ENCODE measurements around the gene MYBPC2. TPM values are rescaled to one million over a fixed set of nuclear protein-coding genes. Genes with fewer than 3 reads are reported as not detected.

The MYBPC2 gene
- polyA plus RNA-seq, 1 of the 3 experiments (the other 2 are of a cell fraction) = not detected

DNA sequence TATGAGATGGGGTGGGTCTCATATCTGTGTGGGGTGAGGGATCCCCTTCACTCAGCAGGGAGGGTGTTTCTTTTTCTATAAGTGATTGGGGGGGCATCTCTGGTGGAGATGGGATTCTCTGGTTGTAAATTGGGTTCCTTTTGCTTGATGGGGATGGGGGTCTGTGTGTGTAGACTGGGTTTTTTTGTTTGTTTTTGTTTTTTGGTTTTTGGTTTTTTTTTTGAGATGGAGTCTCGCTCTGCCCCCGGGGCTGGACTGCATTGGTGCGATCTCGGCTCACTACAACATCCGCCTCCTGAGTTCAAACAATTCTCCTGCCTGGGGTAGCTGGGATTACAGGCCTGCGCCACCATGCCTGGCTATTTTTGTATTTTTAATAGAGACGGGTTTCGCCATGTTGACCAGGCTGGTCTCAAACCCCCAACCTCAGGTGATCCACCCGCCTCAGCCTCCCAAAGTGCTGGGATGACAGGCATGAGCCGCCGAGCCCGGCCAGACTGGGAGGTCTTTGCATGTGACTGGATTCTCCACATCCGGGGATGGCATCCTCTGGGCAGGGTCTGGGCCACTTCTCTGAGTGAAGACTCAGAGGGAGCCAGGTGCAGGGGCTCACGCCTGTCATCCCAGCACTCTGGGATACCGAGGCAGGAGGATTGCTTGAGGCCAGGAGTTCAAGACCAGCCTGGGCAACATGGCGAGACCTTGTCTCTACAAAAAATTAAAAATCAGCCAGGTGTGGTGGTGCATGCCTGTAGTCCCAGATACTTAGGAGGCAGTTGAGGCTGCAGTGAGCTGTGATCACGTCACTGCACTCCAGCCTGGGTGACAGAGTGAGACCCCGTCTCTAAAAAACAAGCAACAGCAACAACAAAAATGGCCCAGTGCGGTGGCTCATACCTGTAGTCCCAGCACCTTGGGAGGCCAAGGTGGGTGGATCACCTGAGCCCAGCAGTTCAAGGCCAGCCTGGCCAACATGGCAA lies 799 bp downstream of the MYBPC2 start:
- Histone ChIP-seq H3K27me3 (ENCODE audit: insufficient read depth) (peaks cover 38% of the 10 kb centered on the region), H3K79me2 (ENCODE audit: insufficient read depth) (no peaks in the 10 kb centered on the region), H3K36me3 (replicated peaks in 1 of 2; ENCODE audit: control insufficient read depth in 1 of 2, insufficient read depth in 2 of 2, low read length in 1 of 2) (no peaks in the 10 kb centered on the region), H3K9me2 (no peaks in the 10 kb centered on the region), H3K4me1 (ENCODE audit: control insufficient read depth in 1 of 2, insufficient read depth in 2 of 2, low read depth in 1 of 2, low read length in 1 of 2) (peaks cover 0 to 19% of the 10 kb centered on the region in 2 experiments; a peak in 1 of 4 replicates), H2AFZ (ENCODE audit: low read depth) (no peak overlapping the region), H3K9ac (no peak overlapping the region), H3K27ac (ENCODE audit: low read depth in 2 of 2, low read length in 1 of 2) (no peak overlapping the region), H3K9me3 (no peaks in the 10 kb centered on the region), H4K20me1 (ENCODE audit: insufficient read depth) (no peaks in the 10 kb centered on the region), H3F3A (replicated peaks; ENCODE audit: insufficient read depth) (no peaks in the 10 kb centered on the region), H3K4me3 (ENCODE audit: low read depth in 2 of 2, low read length in 1 of 2) (no peak overlapping the region), H3K4me2 (no peak overlapping the region)
- 50% methylated on average over 14 of the region's 19 CpGs for WGBS (ENCODE audit: low lambda C conversion rate)
- TF ChIP-seq, protein P1, sequence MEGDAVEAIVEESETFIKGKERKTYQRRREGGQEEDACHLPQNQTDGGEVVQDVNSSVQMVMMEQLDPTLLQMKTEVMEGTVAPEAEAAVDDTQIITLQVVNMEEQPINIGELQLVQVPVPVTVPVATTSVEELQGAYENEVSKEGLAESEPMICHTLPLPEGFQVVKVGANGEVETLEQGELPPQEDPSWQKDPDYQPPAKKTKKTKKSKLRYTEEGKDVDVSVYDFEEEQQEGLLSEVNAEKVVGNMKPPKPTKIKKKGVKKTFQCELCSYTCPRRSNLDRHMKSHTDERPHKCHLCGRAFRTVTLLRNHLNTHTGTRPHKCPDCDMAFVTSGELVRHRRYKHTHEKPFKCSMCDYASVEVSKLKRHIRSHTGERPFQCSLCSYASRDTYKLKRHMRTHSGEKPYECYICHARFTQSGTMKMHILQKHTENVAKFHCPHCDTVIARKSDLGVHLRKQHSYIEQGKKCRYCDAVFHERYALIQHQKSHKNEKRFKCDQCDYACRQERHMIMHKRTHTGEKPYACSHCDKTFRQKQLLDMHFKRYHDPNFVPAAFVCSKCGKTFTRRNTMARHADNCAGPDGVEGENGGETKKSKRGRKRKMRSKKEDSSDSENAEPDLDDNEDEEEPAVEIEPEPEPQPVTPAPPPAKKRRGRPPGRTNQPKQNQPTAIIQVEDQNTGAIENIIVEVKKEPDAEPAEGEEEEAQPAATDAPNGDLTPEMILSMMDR (IDR thresholded peaks at IDR 0.05) = no peak
- no peak for TF ChIP-seq MXI1 (IDR thresholded peaks at IDR 0.05; ENCODE audit: low read depth, low read length)
- no peak for TF ChIP-seq GABPA (IDR thresholded peaks at IDR 0.05; ENCODE audit: low read depth)
- TF ChIP-seq CHD2 (IDR thresholded peaks at IDR 0.05; ENCODE audit: low read length, partially characterized antibody) = no peak
- TF ChIP-seq NFIC (IDR thresholded peaks at IDR 0.05; ENCODE audit: borderline replicate concordance) = no peak
- no peak for TF ChIP-seq EZH2phosphoT487 (IDR thresholded peaks at IDR 0.05; ENCODE audit: borderline replicate concordance, low read depth)
- TF ChIP-seq SMC3 (IDR thresholded peaks at IDR 0.05; ENCODE audit: low read depth, low read length) = no peak
- no peak for TF ChIP-seq FOSL2 (IDR thresholded peaks at IDR 0.05; ENCODE audit: borderline replicate concordance, low read depth)
- TF ChIP-seq, protein P2, sequence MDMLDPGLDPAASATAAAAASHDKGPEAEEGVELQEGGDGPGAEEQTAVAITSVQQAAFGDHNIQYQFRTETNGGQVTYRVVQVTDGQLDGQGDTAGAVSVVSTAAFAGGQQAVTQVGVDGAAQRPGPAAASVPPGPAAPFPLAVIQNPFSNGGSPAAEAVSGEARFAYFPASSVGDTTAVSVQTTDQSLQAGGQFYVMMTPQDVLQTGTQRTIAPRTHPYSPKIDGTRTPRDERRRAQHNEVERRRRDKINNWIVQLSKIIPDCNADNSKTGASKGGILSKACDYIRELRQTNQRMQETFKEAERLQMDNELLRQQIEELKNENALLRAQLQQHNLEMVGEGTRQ (IDR thresholded peaks at IDR 0.05; ENCODE audit: borderline replicate concordance, low read depth, low read length) = no peak
- TF ChIP-seq, protein P3, sequence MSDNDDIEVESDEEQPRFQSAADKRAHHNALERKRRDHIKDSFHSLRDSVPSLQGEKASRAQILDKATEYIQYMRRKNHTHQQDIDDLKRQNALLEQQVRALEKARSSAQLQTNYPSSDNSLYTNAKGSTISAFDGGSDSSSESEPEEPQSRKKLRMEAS (IDR thresholded peaks at IDR 0.05; ENCODE audit: low read depth) = no peak
- no peak for TF ChIP-seq GATA2 (CRISPR knock-in tag; IDR thresholded peaks at IDR 0.05)
- TF ChIP-seq, protein P4, sequence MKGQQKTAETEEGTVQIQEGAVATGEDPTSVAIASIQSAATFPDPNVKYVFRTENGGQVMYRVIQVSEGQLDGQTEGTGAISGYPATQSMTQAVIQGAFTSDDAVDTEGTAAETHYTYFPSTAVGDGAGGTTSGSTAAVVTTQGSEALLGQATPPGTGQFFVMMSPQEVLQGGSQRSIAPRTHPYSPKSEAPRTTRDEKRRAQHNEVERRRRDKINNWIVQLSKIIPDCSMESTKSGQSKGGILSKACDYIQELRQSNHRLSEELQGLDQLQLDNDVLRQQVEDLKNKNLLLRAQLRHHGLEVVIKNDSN (IDR thresholded peaks at IDR 0.05; ENCODE audit: borderline replicate concordance, low read depth) = no peak
- no peak for TF ChIP-seq RXRA (IDR thresholded peaks at IDR 0.05; ENCODE audit: borderline replicate concordance, low read depth)
- no peak for TF ChIP-seq YY1 (IDR thresholded peaks at IDR 0.05; ENCODE audit: low read depth)
- TF ChIP-seq NRF1 (IDR thresholded peaks at IDR 0.05; ENCODE audit: low read depth, low read length) = no peak
- TF ChIP-seq RCOR1 (IDR thresholded peaks at IDR 0.05; ENCODE audit: low read length) = no peak
- no peak for TF ChIP-seq ELF1 (IDR thresholded peaks at IDR 0.05)
- no peak for TF ChIP-seq POLR2AphosphoS5 (IDR thresholded peaks at IDR 0.05; ENCODE audit: low read depth, low read length)
- TF ChIP-seq EP300 (IDR thresholded peaks at IDR 0.05; ENCODE audit: borderline replicate concordance in 1 of 2, low read depth in 1 of 2, low read length in 1 of 2) = no peak
- no peak for TF ChIP-seq RAD21 (IDR thresholded peaks at IDR 0.05; ENCODE audit: low read length)
- POLR2A ChIA-PET = no interaction called here
- no peak for DNase-seq
- CTCF ChIA-PET = interaction anchor here (0.6 kb wide), 1 partner anchor 27 kb away, joined by 3 read pairs; no protein-coding TSS in a partner anchor

All from SK-N-SH (cell line).